Prostate gland (tissue), 2 donors: ENCODE data around the gene MFAP4.

Experiments
- CTCF ChIP-seq, 4 experiments: fragments of 200-600 bp in 2 of 4; fragments of 450-650 bp in 2 of 4; sonication (generic) in 2 of 4; IDR thresholded peaks; 1 replicate in 3 of 4; 2 replicates in 1 of 4; pipeline ENCODE4 v1.5.1; 2016 to 2019; ENCODE audit warnings: antibody characterized with exemption in 4 of 4, mild to moderate bottlenecking in 2 of 4, moderate library complexity in 2 of 4
- POLR2A ChIP-seq: fragments of 450-650 bp; IDR thresholded peaks from one replicate; pipeline ENCODE4 v1.6.1; 2016; ENCODE audit warnings: antibody characterized with exemption, mild to moderate bottlenecking
- POLR2AphosphoS5 ChIP-seq: sonication (generic); formaldehyde crosslinking; IDR thresholded peaks from one replicate; pipeline ENCODE4 v1.6.1; 2017; ENCODE audit warnings: antibody characterized with exemption

- TF ChIP-seq CTCF (IDR thresholded peaks at IDR 0.05): no peak
- no peak for TF ChIP-seq POLR2A
- TF ChIP-seq POLR2AphosphoS5: no peak
Observed at GRCh38 chr17:19391432-19391831, 4.4 kb upstream of the MFAP4 start.
